ENCODE data around the gene FIBCD1. TPM values are rescaled to one million over a fixed set of nuclear protein-coding genes. Genes with fewer than 3 reads are reported as not detected.
"Not testable (repeated sequence)": the region's sequence is repeated elsewhere in the genome, so short reads cannot be mapped to it uniquely, and the experiment has no call there.

Gene FIBCD1
- polyA plus RNA-seq, 3 donors = 0.47 to 0.56 (median 0.54) TPM

GRCh38 chr9:130917168-130917960 lies 21.7 kb downstream of the FIBCD1 start:
- no peak for DNase-seq (ENCODE audit: extremely low read depth in 1 of 11, low read depth in 9 of 11, low spot score in 4 of 11)

GRCh38 chr9:130915096-130915447 lies 24.0 kb downstream of the FIBCD1 start:
- no peak for DNase-seq (ENCODE audit: extremely low read depth in 1 of 11, low read depth in 9 of 11, low spot score in 4 of 11)

GRCh38 chr9:130914417-130915095 lies 24.5 kb downstream of the FIBCD1 start:
- DNase-seq (ENCODE audit: extremely low read depth in 1 of 11, low read depth in 9 of 11, low spot score in 4 of 11) = no peak

- no peak for DNase-seq (ENCODE audit: extremely low read depth in 1 of 11, low read depth in 9 of 11, low spot score in 4 of 11)
These were observed 25.2 kb downstream of the FIBCD1 start for GRCh38 chr9:130913599-130914416.

- DNase-seq (ENCODE audit: extremely low read depth in 1 of 11, low read depth in 9 of 11, low spot score in 4 of 11) = peak in 9 of 11 donors; percentile 27 to 64 (median 52)
These were observed 26.0 kb downstream of the FIBCD1 start for GRCh38 chr9:130912932-130913598.

GRCh38 chr9:130911254-130912049 lies 27.6 kb downstream of the FIBCD1 start:
- no peak for DNase-seq (ENCODE audit: extremely low read depth in 1 of 11, low read depth in 9 of 11, low spot score in 4 of 11)

GRCh38 chr9:130910670-130911069 lies 28.4 kb downstream of the FIBCD1 start:
- DNase-seq (ENCODE audit: extremely low read depth in 1 of 11, low read depth in 9 of 11, low spot score in 4 of 11) = not testable (repeated sequence)

- not testable (repeated sequence) for DNase-seq (ENCODE audit: extremely low read depth in 1 of 11, low read depth in 9 of 11, low spot score in 4 of 11)
These were observed 29.0 kb downstream of the FIBCD1 start for GRCh38 chr9:130910041-130910440.

GRCh38 chr9:130908878-130909355 lies 30.1 kb downstream of the FIBCD1 start:
- no peak for DNase-seq (ENCODE audit: extremely low read depth in 1 of 11, low read depth in 9 of 11, low spot score in 4 of 11)

GRCh38 chr9:130908146-130908877 lies 30.7 kb downstream of the FIBCD1 start:
- DNase-seq (ENCODE audit: extremely low read depth in 1 of 11, low read depth in 9 of 11, low spot score in 4 of 11) = no peak

GRCh38 chr9:130906735-130907416 lies 32.2 kb downstream of the FIBCD1 start:
- DNase-seq (ENCODE audit: extremely low read depth in 1 of 11, low read depth in 9 of 11, low spot score in 4 of 11) = no peak

GRCh38 chr9:130905902-130906734 lies 32.9 kb downstream of the FIBCD1 start:
- DNase-seq (ENCODE audit: extremely low read depth in 1 of 11, low read depth in 9 of 11, low spot score in 4 of 11) = no peak

GRCh38 chr9:130905125-130905901 lies 33.7 kb downstream of the FIBCD1 start:
- DNase-seq (ENCODE audit: extremely low read depth in 1 of 11, low read depth in 9 of 11, low spot score in 4 of 11) = no peak

GRCh38 chr9:130904070-130905044 lies 34.7 kb downstream of the FIBCD1 start:
- no peak for DNase-seq (ENCODE audit: extremely low read depth in 1 of 11, low read depth in 9 of 11, low spot score in 4 of 11)

All from renal cortex interstitium (tissue), 11 donors.